Measurements from ENCODE around the gene PPP1R16B. TPM values are rescaled to one million over a fixed set of nuclear protein-coding genes. Genes with fewer than 3 reads are reported as not detected.
"Not testable (repeated sequence)": the region's sequence is repeated elsewhere in the genome, so short reads cannot be mapped to it uniquely, and the experiment has no call there.

Gene PPP1R16B
- total RNA-seq, 2 donors from 2014 or later = 1.6 to 4.7 TPM

DNA sequence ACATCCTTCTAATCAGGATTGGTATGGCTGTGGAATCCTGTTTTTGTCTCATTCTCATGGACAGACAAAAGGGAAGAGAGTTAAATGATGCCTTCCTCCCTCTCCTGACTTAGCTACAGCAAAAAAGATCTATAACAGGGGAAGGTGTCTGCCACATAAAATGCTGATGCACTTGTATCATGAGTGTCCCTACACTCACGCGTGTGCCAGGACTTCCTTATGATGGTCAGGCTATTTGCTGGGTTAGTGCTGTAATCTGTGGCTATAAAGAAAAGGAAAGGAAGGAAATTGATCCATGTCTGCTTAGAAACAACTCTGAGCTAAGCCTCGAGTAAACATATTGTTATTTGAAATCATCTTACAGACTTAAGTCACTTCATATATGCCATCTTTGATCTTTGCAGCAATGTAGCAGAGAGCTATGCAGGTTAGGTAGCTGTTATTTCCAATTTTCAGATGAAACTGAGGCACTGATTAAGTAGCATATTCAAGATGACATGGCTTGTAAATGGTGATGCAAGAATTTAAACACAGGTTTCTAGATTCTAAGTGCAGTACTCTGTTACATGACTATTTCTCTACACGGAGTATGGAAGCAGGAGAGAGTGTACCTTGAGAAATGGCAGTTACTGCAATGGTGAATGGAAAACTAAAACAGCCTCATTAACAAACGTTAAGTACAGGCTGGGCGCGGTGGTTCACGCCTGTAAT, 148.3 kb downstream of the PPP1R16B start:
- H3K36me3 ChIP-seq (replicated peaks in 1 of 2; ENCODE audit: insufficient read depth in 1 of 2, low read depth in 2 of 2) = no peaks in the 10 kb centered on the region
- no peak overlapping the region for H3K4me3 ChIP-seq
- no peak for TF ChIP-seq POLR2A (IDR thresholded peaks at IDR 0.05)
- TF ChIP-seq, protein P1, sequence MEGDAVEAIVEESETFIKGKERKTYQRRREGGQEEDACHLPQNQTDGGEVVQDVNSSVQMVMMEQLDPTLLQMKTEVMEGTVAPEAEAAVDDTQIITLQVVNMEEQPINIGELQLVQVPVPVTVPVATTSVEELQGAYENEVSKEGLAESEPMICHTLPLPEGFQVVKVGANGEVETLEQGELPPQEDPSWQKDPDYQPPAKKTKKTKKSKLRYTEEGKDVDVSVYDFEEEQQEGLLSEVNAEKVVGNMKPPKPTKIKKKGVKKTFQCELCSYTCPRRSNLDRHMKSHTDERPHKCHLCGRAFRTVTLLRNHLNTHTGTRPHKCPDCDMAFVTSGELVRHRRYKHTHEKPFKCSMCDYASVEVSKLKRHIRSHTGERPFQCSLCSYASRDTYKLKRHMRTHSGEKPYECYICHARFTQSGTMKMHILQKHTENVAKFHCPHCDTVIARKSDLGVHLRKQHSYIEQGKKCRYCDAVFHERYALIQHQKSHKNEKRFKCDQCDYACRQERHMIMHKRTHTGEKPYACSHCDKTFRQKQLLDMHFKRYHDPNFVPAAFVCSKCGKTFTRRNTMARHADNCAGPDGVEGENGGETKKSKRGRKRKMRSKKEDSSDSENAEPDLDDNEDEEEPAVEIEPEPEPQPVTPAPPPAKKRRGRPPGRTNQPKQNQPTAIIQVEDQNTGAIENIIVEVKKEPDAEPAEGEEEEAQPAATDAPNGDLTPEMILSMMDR (IDR thresholded peaks at IDR 0.05) = no peak
- no peaks in the 10 kb centered on the region for H3K9me3 ChIP-seq
- WGBS, 2 donors = 81 to 85% methylated on average over 8 of the region's 8 CpGs
- no peak for ATAC-seq
- no peaks in the 10 kb centered on the region for H3K27me3 ChIP-seq
- DNase-seq = no peak
- H3K27ac ChIP-seq = no peak overlapping the region
- intact Hi-C loops (cut with DNase I) = no loop called here
- no peaks in the 10 kb centered on the region for H3K4me1 ChIP-seq

DNA sequence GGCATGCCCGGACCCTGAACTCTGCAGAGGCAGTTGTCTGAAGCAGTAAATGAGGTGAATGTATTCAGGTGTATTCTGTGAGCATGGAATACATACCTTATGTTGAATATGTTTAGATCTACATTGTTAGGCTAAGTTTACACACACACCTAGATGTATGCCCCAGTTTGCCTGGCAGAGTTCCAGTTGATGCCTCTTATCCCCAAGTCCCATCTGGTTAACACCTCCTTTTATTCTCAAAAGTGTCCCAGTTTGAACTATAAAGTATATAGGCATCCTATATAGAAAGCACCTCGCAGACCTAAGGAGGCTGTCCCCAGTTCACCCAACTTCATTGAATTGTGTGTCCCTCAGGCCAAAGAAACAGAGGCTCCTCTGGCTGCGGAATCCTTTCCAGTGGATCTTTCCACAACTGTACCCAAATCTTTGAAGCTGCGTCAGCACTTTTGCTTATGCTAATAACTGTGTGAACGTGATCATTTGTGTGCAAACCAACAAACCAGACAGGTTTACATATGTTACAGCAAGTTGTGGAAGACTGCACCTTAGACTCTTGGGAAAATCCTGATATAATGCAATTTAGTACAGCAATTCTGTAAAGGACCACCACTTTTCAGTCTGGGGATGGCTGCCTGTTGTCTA, 151.9 kb downstream of the PPP1R16B start:
- H3K4me1 ChIP-seq = peaks cover 5% of the 10 kb centered on the region
- DNase-seq (no peak), ATAC-seq (no peak)
- H3K27me3 ChIP-seq = no peaks in the 10 kb centered on the region
- no peaks in the 10 kb centered on the region for H3K9me3 ChIP-seq
- no peak overlapping the region for H3K27ac ChIP-seq
- WGBS, 2 donors = 86 to 87% methylated on average over 5 of the region's 5 CpGs
- intact Hi-C loops (cut with DNase I) = no loop called here
- no peak overlapping the region for H3K4me3 ChIP-seq
- H3K36me3 ChIP-seq (replicated peaks in 1 of 2; ENCODE audit: insufficient read depth in 1 of 2, low read depth in 2 of 2) = no peaks in the 10 kb centered on the region
- no peak for TF ChIP-seq POLR2A (IDR thresholded peaks at IDR 0.05)
- TF ChIP-seq, protein P1 (IDR thresholded peaks at IDR 0.05) = no peak

DNA sequence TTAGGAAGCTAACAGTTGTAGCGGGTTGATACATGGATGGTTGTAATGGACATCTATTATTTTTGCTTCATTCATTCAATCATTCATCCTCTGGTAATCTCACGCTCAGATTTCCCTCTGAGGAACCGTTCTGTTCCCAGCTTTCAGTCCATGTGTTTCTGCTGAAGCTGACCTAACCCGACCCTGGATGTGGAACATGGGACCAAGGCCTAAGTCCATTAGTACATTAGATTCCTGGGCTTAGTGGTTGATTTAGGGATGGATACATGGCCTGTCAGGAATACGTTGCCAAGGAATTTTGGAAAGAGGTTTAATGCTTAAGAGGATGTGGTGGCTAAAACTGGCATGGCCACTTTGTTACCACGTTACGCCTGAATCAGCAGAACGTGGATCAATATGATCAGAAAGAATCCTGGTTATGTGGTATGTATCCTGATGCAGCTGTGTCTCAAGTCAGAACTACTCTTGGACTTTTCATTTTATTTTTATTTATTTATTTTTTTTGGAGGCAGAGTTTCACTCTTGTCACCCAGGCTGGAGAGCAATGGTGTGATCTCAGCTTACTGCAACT, 152.5 kb downstream of the PPP1R16B start:
- ATAC-seq (no peak), DNase-seq (no peak)
- 80 to 86% methylated on average over 8 of the region's 8 CpGs for WGBS, 2 donors
- no peak overlapping the region for H3K4me3 ChIP-seq
- H3K27me3 ChIP-seq = no peaks in the 10 kb centered on the region
- H3K27ac ChIP-seq = no peak overlapping the region
- no peaks in the 10 kb centered on the region for H3K36me3 ChIP-seq (replicated peaks in 1 of 2; ENCODE audit: insufficient read depth in 1 of 2, low read depth in 2 of 2)
- TF ChIP-seq POLR2A (IDR thresholded peaks at IDR 0.05) = no peak
- TF ChIP-seq, protein P1 (IDR thresholded peaks at IDR 0.05) = no peak
- H3K4me1 ChIP-seq = peaks cover 9% of the 10 kb centered on the region
- intact Hi-C loops (cut with DNase I) = no loop called here
- H3K9me3 ChIP-seq = no peaks in the 10 kb centered on the region

DNA sequence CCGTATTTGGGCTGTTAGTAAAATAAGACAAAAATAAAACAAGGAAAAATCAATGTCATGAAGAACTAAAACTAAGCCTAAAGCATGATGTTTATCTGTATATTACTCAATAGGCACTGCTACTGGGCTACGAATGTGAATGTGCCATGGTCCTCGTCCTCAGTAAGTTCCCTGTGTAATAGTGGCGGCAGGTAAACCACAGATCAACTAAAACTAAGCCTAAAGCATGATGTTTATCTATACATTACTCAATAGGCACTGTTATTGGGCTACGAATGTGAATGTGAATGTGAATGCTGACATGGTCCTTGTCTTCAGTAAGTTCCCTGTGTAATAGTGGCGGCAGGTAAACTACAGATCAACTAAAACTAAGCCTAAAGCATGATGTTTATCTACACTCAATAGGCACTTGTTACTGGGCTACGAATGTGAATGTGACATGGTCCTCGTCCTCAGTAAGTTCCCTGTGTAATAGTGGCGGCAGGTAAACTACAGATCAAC, 154.7 kb downstream of the PPP1R16B start:
- H3K36me3 ChIP-seq (replicated peaks in 1 of 2; ENCODE audit: insufficient read depth in 1 of 2, low read depth in 2 of 2); H3K27me3 ChIP-seq; H3K9me3 ChIP-seq; intact Hi-C loops (cut with DNase I); ATAC-seq; H3K4me3 ChIP-seq; DNase-seq; H3K27ac ChIP-seq: not testable (repeated sequence)
- peaks cover 13% of the 10 kb centered on the region for H3K4me1 ChIP-seq
- WGBS, 2 donors = 88 to 90% methylated on average over 9 of the region's 9 CpGs

DNA sequence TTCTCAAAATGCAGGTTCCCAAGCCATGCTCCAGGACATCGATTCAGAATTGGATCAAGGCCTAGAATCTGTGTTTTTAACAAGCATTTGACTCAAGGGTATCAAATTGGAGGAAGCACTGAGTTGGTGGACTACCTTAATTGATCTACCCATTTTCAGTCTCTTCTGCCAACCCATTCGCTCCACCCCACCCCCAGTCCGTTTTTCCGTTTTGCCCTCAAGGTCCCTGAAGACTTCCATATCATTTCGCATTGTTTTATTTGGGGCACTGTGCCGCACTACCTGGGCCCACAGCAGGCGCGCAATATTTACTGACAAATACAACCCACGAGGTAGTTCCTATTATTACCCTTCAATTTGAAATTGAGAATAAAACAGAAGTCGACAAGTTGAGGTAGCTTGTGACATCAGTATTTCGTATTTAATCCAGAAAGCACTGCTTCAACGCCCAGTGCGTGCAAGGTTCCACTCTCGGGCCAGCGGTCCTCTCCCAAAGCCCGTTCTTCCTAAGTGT, 156.1 kb downstream of the PPP1R16B start:
- peaks cover 13% of the 10 kb centered on the region for H3K4me1 ChIP-seq
- intact Hi-C loops (cut with DNase I) = no loop called here
- WGBS, 2 donors = 7 to 10% methylated on average over 16 of the region's 16 CpGs
- DNase-seq (peak in 1 of 4 donors; percentile 15), ATAC-seq (no peak)
- H3K36me3 ChIP-seq (replicated peaks in 1 of 2; ENCODE audit: insufficient read depth in 1 of 2, low read depth in 2 of 2) = no peaks in the 10 kb centered on the region
- TF ChIP-seq POLR2A (IDR thresholded peaks at IDR 0.05) = no peak
- TF ChIP-seq, protein P1 (IDR thresholded peaks at IDR 0.05) = no peak
- peak overlapping the region; percentile 93 to 98 for H3K4me3 ChIP-seq
- no peaks in the 10 kb centered on the region for H3K9me3 ChIP-seq
- H3K27ac ChIP-seq = peak overlapping the region in 3 of 4 donors; percentile 74 to 85 (median 82)
- no peaks in the 10 kb centered on the region for H3K27me3 ChIP-seq

Data from body of pancreas (tissue), 4 donors.